Left lung (tissue), 10 donors: ENCODE results near the gene CREB3L2. TPM values are rescaled to one million over a fixed set of nuclear protein-coding genes. Genes with fewer than 3 reads are reported as not detected.

ENCODE experiments used
- ATAC-seq: fragments of 200-7000 bp; cut with Tn5 transposase; one replicate; pipeline ENCODE4 v1.9.1; 2020; ENCODE audit warnings: moderate library complexity
- DNase-seq, 4 donors: peaks; one replicate each; pipeline ENCODE4 v3.0.0-alpha.2; 2013 to 2020
- H3K27ac ChIP-seq, 2 donors: fragments of 200-600 bp; sonication (generic) in 1 of 2; one replicate each; pipeline versions ENCODE4 v1.5.0 to v1.8.0; 2020 to 2021
- H3K27me3 ChIP-seq, 2 donors: fragments of 200-600 bp; sonication (generic) in 1 of 2; one replicate each; pipeline versions ENCODE4 v1.5.0 to v1.8.0; 2020 to 2021
- H3K36me3 ChIP-seq, 2 donors: fragments of 200-600 bp; sonication (generic) in 1 of 2; one replicate each; pipeline versions ENCODE4 v1.5.0 to v1.8.0; 2020 to 2021
- H3K4me1 ChIP-seq, 2 donors: fragments of 200-600 bp; one replicate each; pipeline ENCODE4 v1.8.0; 2021
- H3K4me3 ChIP-seq, 2 donors: fragments of 200-600 bp; sonication (generic) in 1 of 2; one replicate each; pipeline versions ENCODE4 v1.5.0 to v1.8.0; 2020 to 2021; ENCODE audit warnings: mild to moderate bottlenecking in 1 of 2
- H3K9me3 ChIP-seq, 2 donors: fragments of 200-600 bp; sonication (generic) in 1 of 2; one replicate each; pipeline versions ENCODE4 v1.5.0 to v1.8.0; 2020 to 2021
- intact Hi-C, 2 donors: fragments of 100-400 bp; cut with DNase I; formaldehyde crosslinking; loops; one replicate each; pipeline versions ENCODE4 v1.11.2 to v1.14.2; 2022
- polyA plus RNA-seq, 6 donors: library from polyadenylated mRNA; unstranded; fragments of 120-200 nt; gene quantifications; one replicate each; pipeline ENCODE4 v1.2.1, GENCODE V29; 2013; ENCODE audit not compliant: insufficient read length in 6 of 6
- total RNA-seq, 2 donors: library from RNA; stranded (reverse); fragmentation: NEBNext Ultra II Directional; extraction: Animal tissue kit (Norgen Biotek cat#: 25700); gene quantifications; one replicate each; pipeline ENCODE4 v1.2.1, GENCODE V29; 2021
- TF ChIP-seq, protein P1 (sequence below), 2 donors: fragments of 200-600 bp; sonication (generic) in 1 of 2; IDR thresholded peaks; one replicate each; pipeline versions ENCODE4 v1.5.0 to v1.8.0; 2021; ENCODE audit warnings: antibody characterized with exemption in 2 of 2
- donor health status: DM: no; HTN: yes; CAD: no.
- donor health status: DM: no; HTN: no; CAD: no.

Gene CREB3L2
- total and polyA plus RNA-seq, 8 donors: 49.9 to 62.7 (median 58.9) TPM

DNA sequence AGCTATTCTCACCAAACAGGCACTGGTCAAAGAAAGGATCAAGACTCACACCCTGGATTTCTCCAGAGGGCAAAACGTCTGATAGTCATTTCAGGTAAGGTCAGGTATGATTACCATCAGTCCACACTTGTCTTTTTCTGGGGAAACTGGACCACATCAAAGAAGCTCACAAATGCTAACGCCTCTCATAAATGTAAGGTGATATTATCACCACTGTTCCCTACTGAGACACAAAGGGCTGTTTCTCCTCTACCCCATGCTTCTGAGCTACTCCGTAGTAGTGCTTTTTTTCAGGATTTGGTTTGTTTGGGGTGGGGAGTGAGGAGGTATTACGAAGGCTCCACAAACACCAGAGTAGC lies 51.6 kb downstream of the CREB3L2 start:
- no peak overlapping the region for H3K4me3 ChIP-seq
- H3K27me3 ChIP-seq: no peaks in the 10 kb centered on the region
- H3K9me3 ChIP-seq: no peaks in the 10 kb centered on the region
- ATAC-seq (no peak), DNase-seq (no peak)
- H3K4me1 ChIP-seq: peaks cover 16 to 30% of the 10 kb centered on the region in 2 donors
- no peak overlapping the region for H3K27ac ChIP-seq
- intact Hi-C loops: no loop called here
- H3K36me3 ChIP-seq: no peaks in the 10 kb centered on the region
- TF ChIP-seq, protein P1, sequence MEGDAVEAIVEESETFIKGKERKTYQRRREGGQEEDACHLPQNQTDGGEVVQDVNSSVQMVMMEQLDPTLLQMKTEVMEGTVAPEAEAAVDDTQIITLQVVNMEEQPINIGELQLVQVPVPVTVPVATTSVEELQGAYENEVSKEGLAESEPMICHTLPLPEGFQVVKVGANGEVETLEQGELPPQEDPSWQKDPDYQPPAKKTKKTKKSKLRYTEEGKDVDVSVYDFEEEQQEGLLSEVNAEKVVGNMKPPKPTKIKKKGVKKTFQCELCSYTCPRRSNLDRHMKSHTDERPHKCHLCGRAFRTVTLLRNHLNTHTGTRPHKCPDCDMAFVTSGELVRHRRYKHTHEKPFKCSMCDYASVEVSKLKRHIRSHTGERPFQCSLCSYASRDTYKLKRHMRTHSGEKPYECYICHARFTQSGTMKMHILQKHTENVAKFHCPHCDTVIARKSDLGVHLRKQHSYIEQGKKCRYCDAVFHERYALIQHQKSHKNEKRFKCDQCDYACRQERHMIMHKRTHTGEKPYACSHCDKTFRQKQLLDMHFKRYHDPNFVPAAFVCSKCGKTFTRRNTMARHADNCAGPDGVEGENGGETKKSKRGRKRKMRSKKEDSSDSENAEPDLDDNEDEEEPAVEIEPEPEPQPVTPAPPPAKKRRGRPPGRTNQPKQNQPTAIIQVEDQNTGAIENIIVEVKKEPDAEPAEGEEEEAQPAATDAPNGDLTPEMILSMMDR (IDR thresholded peaks at IDR 0.05): no peak

DNA sequence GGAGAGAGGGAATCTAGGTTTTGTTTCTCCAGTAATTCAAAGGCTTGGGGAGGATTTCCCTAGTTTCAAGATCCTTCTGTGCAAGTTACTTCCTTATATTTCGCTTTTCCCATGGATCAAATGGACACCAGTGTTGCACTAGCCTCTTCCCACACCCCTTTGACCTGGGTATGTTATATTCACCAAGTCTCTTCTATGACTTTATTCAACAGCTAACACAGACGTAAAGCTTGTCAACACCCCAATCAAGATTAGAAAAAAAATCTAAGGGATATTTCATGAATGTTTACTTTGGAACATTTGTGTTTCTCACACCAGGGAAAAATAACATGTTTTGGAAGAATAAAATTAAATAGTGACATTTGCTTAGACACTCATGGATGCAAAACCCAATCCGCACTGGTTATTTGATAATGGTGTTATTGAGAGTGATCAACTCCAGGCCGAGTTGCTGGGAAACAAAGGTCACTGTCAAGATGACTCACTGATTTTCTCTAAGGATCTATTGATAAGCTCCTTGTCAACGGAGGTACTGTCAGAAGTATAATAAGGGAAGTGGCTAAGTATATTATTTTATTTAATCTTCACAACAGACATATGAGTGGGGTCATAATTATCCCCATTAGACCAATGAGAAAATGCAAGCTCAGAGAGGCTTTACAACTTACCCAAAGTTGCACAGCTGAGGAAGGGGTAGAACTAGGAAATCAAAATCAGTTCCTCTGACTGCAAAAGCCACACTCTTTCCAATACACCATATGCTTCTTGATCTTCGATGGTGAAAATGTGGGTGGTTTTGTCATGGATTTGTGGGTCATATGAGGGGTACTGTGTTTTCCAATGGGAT lies 52.2 kb downstream of the CREB3L2 start:
- TF ChIP-seq, protein P1 (IDR thresholded peaks at IDR 0.05): no peak
- Histone ChIP-seq H3K9me3 (no peaks in the 10 kb centered on the region), H3K4me3 (no peak overlapping the region), H3K4me1 (peaks cover 16 to 27% of the 10 kb centered on the region in 2 donors), H3K36me3 (no peaks in the 10 kb centered on the region), H3K27me3 (no peaks in the 10 kb centered on the region), H3K27ac (no peak overlapping the region)
- ATAC-seq (no peak), DNase-seq (no peak)
- intact Hi-C loops: no loop called here

DNA sequence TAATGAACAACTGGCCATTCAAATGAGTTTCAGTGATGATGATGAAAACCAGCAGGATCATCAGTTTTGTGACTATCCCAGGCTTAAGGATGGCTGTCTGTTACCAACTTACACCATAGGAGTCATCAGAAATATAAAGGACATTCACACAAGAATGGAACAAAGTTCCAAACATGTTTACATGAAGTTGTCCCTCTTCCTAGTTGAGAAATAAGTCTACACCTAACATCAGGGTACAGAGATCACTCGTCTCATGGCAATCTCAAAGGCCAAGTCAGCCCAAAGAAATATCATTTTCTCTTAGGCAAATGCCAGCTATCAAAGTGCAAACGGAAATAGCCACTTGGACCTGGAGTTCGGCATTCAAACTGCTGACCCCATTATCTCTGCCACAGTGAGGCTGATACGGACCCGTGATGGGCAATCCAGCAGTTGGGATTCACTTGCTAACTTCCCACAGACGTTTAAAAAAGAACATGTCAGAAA lies 53.0 kb downstream of the CREB3L2 start:
- Histone ChIP-seq H3K27ac (no peak overlapping the region), H3K4me3 (no peak overlapping the region), H3K36me3 (no peaks in the 10 kb centered on the region), H3K27me3 (no peaks in the 10 kb centered on the region), H3K4me1 (peaks cover 19 to 25% of the 10 kb centered on the region in 2 donors), H3K9me3 (no peaks in the 10 kb centered on the region)
- TF ChIP-seq, protein P1 (IDR thresholded peaks at IDR 0.05): no peak
- ATAC-seq (no peak), DNase-seq (no peak)
- intact Hi-C loops: no loop called here

DNA sequence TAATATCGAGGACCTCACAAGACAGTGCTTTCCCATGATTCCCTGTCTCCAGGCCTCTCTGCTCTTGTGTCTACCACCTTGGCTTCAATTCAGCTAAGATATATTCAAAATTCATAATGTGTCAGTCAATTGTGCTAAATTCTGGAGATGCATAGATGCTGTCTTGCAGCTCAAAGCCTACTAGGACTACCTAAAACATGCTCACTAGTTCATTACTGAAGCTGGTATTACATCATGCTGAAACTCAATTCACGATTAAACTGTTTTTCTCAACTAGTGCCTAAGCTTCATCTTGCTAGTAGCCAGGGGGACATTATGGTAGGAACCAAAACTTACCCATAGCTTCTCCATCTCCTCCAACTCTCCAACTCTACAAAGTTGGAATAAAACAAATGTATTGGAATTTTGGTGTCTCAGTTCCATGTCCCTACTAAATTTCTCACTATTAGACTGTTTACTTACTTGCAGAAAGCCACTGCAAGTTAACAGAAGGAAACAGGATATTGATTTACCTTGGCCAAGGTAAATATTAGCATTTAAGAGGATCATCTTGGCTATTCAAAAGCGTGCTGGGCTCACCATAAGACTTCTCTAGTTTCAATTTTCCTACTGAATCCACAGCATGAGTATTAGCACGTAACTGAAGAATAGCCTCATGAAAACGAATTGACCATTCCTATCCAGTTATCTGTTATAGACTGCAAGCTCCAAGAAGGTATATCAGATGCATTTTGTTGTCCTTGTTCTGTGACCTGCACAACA lies 53.6 kb downstream of the CREB3L2 start:
- Histone ChIP-seq H3K27me3 (no peaks in the 10 kb centered on the region), H3K4me1 (peaks cover 17 to 23% of the 10 kb centered on the region in 2 donors), H3K9me3 (no peaks in the 10 kb centered on the region), H3K36me3 (no peaks in the 10 kb centered on the region), H3K4me3 (no peak overlapping the region), H3K27ac (no peak overlapping the region)
- intact Hi-C loops: no loop called here
- no peak for ATAC-seq
- DNase-seq: no peak
- TF ChIP-seq, protein P1 (IDR thresholded peaks at IDR 0.05): no peak

DNA sequence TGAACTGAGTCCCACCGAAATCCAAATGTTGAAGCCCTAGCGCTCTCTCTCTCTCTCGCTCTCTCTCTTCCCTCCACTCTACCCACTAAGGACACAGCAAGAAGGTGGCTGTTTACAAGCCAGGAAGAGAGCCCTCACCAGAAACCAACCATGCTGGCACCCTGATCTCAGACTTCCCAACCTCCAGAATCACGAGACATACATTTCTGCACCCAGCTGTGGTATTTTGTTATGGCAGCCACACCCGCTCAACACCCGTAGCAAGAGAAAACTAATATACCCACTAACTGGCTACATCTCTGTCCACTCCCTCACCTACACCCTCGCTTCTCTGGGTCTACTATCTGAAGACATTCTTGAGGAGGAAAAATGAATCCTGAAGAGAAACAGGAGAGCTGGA lies 54.8 kb downstream of the CREB3L2 start:
- ATAC-seq (no peak), DNase-seq (no peak)
- no peaks in the 10 kb centered on the region for H3K36me3 ChIP-seq
- no peaks in the 10 kb centered on the region for H3K27me3 ChIP-seq
- H3K4me3 ChIP-seq: no peak overlapping the region
- peaks cover 14 to 17% of the 10 kb centered on the region in 2 donors for H3K4me1 ChIP-seq
- TF ChIP-seq, protein P1 (IDR thresholded peaks at IDR 0.05): no peak
- no peak overlapping the region for H3K27ac ChIP-seq
- H3K9me3 ChIP-seq: no peaks in the 10 kb centered on the region
- intact Hi-C loops: no loop called here
